G401 (cell line): ENCODE data around the gene SIRT4. TPM values are rescaled to one million over a fixed set of nuclear protein-coding genes. Genes with fewer than 3 reads are reported as not detected.

ENCODE experiments used
- DNase-seq: peaks from one replicate; pipeline ENCODE4 v3.0.0-alpha.2; 2015; ENCODE audit warnings: low spot score
- in situ Hi-C: cut with HindIII; loops from 2 replicates; pipeline ENCODE4 v1.10.0; 2016; ENCODE audit warnings: low sequenced_read_pairs, mixed read lengths
- total RNA-seq: library from RNA; depleted of rRNA; stranded (reverse); fragments of >200 nt; shearing (Covaris generic); gene quantifications from 2 replicates; pipeline ENCODE4 v1.2.3, GENCODE V29; 2014

Gene SIRT4
- total RNA-seq, 1 experiment from 2014 or later = 2.9 TPM

GRCh38 chr12:120276734-120277133 is 25.4 kb upstream of the SIRT4 start:
- DNase-seq = no peak
- in situ Hi-C loops = no loop called here

- in situ Hi-C loops = no loop called here
- DNase-seq = no peak
Observed at GRCh38 chr12:120278137-120279069, 23.7 kb upstream of the SIRT4 start.

GRCh38 chr12:120283318-120283717 is 18.8 kb upstream of the SIRT4 start:
- no peak for DNase-seq
- in situ Hi-C loops = no loop called here

GRCh38 chr12:120284381-120284780 is 17.7 kb upstream of the SIRT4 start:
- in situ Hi-C loops = no loop called here
- DNase-seq = no peak

- in situ Hi-C loops = no loop called here
- no peak for DNase-seq
Observed at GRCh38 chr12:120286768-120287490, 15.2 kb upstream of the SIRT4 start.

GRCh38 chr12:120287491-120287890 is 14.6 kb upstream of the SIRT4 start:
- no peak for DNase-seq
- in situ Hi-C loops = no loop called here

- in situ Hi-C loops = no loop called here
Observed at GRCh38 chr12:120290609-120291305, 11.4 kb upstream of the SIRT4 start.

GRCh38 chr12:120292411-120292660 is 9.8 kb upstream of the SIRT4 start:
- DNase-seq = no peak
- in situ Hi-C loops = no loop called here

More at GRCh38 chr12:120290609-120291305, 11.4 kb upstream of the SIRT4 start:
- peak; percentile 56 for DNase-seq

GRCh38 chr12:120292661-120293531 is 9.2 kb upstream of the SIRT4 start, which contains the start of gene RNU4-1:
TSS of gene RNU4-1 (minus strand) at chr12:120293237.
- DNase-seq = peak; percentile 91
- in situ Hi-C loops = no loop called here

- in situ Hi-C loops = no loop called here
Observed at GRCh38 chr12:120314220-120314619, 12.1 kb downstream of the SIRT4 start.

GRCh38 chr12:120316798-120317223 is 14.7 kb downstream of the SIRT4 start:
- DNase-seq = peak; percentile 24
- in situ Hi-C loops = no loop called here

More at GRCh38 chr12:120314220-120314619, 12.1 kb downstream of the SIRT4 start:
- no peak for DNase-seq

- peak; percentile 100 for DNase-seq
- in situ Hi-C loops = no loop called here
Observed at GRCh38 chr12:120317224-120318105, 15.3 kb downstream of the SIRT4 start.

- in situ Hi-C loops = no loop called here
- no peak for DNase-seq
Observed at GRCh38 chr12:120321382-120322202, 19.5 kb downstream of the SIRT4 start.

- DNase-seq = no peak
- in situ Hi-C loops = no loop called here
Observed at GRCh38 chr12:120323772-120324171, 21.7 kb downstream of the SIRT4 start.

GRCh38 chr12:120324841-120325417 is 22.8 kb downstream of the SIRT4 start:
- in situ Hi-C loops = no loop called here
- no peak for DNase-seq

- no peak for DNase-seq
- in situ Hi-C loops = no loop called here
Observed at GRCh38 chr12:120327593-120327992, 25.5 kb downstream of the SIRT4 start, which contains the start of gene PLA2G1B. TSS of gene PLA2G1B (minus strand) at chr12:120327779. CDS start at chr12:120327753, 26 bp downstream.

- no peak for DNase-seq
- in situ Hi-C loops = no loop called here
Observed at GRCh38 chr12:120328228-120328627, 26.1 kb downstream of the SIRT4 start.
